HG03095 (cell line): ENCODE measurements around the gene COL5A2.

Experiments
- ATAC-seq: cut with Tn5 transposase; IDR thresholded peaks from one replicate; pipeline ENCODE4 v1.9.1; 2021; ENCODE audit warnings: moderate library complexity; ENCODE audit not compliant: unreplicated experiment

COL5A2 gene

GRCh38 chr2:189012351-189012750 lies 167.2 kb downstream of the COL5A2 start:
- no peak for ATAC-seq

GRCh38 chr2:189010536-189010935 lies 169.0 kb downstream of the COL5A2 start:
- ATAC-seq = no peak

- no peak for ATAC-seq
Measured at GRCh38 chr2:189008555-189009262, 170.9 kb downstream of the COL5A2 start.

- no peak for ATAC-seq
Measured at GRCh38 chr2:189002079-189002478, 177.5 kb downstream of the COL5A2 start.

GRCh38 chr2:189000221-189000620 lies 179.3 kb downstream of the COL5A2 start:
- no peak for ATAC-seq

GRCh38 chr2:188997263-188997662 lies 182.3 kb downstream of the COL5A2 start:
- no peak for ATAC-seq

- ATAC-seq = no peak
Measured at GRCh38 chr2:188993247-188993646, 186.3 kb downstream of the COL5A2 start.

- no peak for ATAC-seq
Measured at GRCh38 chr2:188986839-188987238, 192.7 kb downstream of the COL5A2 start.

- no peak for ATAC-seq
Measured at GRCh38 chr2:188984680-188985079, 194.9 kb downstream of the COL5A2 start.

- no peak for ATAC-seq
Measured at GRCh38 chr2:188984065-188984491, 195.5 kb downstream of the COL5A2 start.

- no peak for ATAC-seq
Measured at GRCh38 chr2:188983427-188984064, 196.0 kb downstream of the COL5A2 start.
